ENCODE results near the gene MLXIP.

The MLXIP gene

GRCh38 chr12:122079033-122079531 lies 526 bp downstream of the MLXIP start:
- no peak for DNase-seq (ENCODE audit: low read depth)

- DNase-seq (ENCODE audit: low read depth) = no peak
Observed at GRCh38 chr12:122079532-122080081, 1.1 kb downstream of the MLXIP start.

GRCh38 chr12:122080149-122081082 lies 1.9 kb downstream of the MLXIP start:
- DNase-seq (ENCODE audit: low read depth) = no peak

GRCh38 chr12:122081083-122081696 lies 2.6 kb downstream of the MLXIP start:
- DNase-seq (ENCODE audit: low read depth) = no peak

DNA sequence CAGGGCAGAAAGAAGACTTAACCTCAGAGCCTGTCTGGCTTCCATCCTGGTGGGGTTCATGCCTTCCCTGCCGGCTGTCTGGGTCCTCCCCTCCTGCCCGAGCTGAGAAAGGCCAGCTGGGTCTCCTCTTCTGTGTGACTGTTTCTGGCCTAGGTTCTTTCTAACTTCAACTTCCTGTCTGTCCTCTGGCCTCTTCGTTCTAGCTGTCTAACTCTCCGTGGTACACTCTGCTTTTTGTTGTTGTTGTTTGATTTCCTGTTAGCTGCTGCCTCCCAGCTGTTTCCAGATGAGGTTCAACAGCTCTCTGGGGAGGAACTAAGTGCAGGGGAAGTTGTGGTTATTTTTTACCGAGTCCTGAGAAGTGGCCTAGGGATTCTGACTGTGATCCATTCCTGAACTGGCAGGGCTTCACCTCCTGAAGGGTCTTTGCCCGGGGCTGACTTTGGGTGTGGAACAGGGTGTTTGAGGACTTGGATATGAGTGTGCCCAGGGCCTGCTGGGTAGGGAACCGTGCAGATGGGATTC lies 3.2 kb downstream of the MLXIP start:
- DNase-seq (ENCODE audit: low read depth) = no peak

GRCh38 chr12:122082621-122083356 lies 4.2 kb downstream of the MLXIP start:
- no peak for DNase-seq (ENCODE audit: low read depth)

- DNase-seq (ENCODE audit: low read depth) = no peak
Observed at GRCh38 chr12:122084857-122085405, 6.4 kb downstream of the MLXIP start.

- DNase-seq (ENCODE audit: low read depth) = no peak
Observed at GRCh38 chr12:122085591-122085990, 7.0 kb downstream of the MLXIP start.

DNA sequence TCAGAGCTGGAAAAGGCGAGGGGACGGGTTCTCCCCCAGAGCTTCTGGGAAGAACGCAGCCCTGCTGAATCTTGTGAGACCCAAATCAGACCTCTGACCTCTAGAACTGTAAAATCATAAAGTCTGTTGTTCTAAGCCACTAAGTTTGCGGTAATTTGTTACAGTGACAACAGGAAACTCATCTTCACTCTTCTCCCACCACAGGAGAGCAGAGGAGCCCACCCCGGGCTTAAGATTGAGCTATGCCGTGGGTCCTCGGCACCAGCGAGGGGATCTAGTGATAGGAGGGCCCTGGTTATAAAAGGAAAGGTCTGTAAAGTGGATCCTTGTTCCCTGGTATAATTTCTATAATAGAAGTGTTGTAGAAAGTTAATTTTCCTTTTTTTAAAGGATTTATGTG lies 7.6 kb downstream of the MLXIP start:
- no peak for DNase-seq (ENCODE audit: low read depth)

- DNase-seq (ENCODE audit: low read depth) = no peak
Observed at GRCh38 chr12:122086641-122087285, 8.2 kb downstream of the MLXIP start.

- no peak for DNase-seq (ENCODE audit: low read depth)
Observed at GRCh38 chr12:122087431-122088178, 9.0 kb downstream of the MLXIP start.

DNA sequence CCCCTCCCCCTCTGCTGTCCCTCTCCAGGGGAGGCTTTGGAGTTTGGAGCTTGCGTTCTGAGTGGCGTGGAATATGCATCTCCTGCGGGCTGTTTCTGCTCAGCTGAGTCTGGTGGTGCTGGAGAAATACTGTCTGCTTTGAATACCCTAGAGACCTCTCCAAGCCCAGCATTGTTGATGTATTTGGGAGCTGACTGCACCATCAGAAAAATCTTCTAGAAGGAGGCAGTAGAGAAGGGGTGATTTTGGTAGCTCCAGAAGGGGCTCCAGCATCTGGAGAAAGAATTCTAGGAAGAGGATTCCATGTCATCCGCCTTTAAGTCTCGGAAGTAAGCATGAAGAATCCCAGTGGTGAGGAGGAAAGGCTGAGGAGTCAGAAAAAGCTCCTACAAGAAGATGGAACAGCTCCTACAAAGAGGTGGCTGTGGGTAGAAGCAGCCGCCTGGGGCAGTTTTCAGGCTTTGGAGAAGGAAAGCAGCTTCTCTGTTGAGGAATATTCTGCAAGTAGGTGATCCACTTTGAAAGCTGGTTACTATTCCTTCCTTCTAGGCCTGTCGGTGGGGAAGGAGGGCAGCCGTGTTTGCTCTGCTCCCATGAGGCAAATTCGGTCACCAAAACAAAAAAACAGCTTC lies 9.7 kb downstream of the MLXIP start:
- no peak for DNase-seq (ENCODE audit: low read depth)

GRCh38 chr12:122089077-122089476 lies 10.5 kb downstream of the MLXIP start:
- no peak for DNase-seq (ENCODE audit: low read depth)

GRCh38 chr12:122090759-122091515 lies 12.4 kb downstream of the MLXIP start:
- no peak for DNase-seq (ENCODE audit: low read depth)

DNA sequence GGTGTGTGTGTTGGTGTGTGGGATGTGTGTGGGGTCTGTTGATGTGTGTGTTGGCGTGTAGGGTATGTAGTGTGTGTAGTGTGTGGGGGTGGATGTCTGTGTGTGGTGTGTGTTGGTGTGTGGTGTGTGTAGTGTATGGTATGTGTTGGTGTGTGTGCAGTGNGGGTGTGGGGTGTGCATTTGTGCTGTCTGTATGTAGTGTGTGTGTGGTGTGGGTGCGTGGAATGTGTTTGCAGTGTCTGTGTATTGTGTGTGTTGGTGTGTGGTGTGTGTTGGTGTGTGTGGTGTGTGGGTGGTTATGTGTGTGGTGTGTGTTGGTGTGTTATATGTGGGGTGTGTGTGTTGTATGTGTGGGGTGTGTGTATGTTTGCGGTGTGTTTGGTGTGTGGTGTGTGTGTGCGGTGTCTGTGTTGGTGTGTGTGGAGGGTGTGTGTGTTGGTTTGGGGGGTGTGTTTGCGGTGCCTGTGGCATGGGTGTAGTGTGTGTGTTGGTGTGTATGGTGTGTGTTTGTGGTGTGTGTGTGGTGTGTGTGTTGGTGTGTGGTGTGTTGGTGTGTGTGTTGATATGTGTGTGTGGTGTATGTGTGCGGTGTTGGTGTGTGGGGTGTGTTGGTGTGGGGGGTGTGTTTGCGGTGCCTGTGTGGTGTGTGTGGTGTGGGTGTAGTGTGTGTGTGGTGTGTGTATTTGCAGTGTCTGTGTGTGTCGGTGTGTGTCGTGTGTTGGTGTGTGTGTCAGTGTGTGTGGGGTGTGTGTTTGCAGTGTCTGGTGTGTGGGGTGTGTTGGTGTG lies 14.7 kb downstream of the MLXIP start:
- no peak for DNase-seq (ENCODE audit: low read depth)

GRCh38 chr12:122094137-122094734 lies 15.7 kb downstream of the MLXIP start:
- DNase-seq (ENCODE audit: low read depth) = no peak

- DNase-seq (ENCODE audit: low read depth) = no peak
Observed at GRCh38 chr12:122094735-122095631, 16.4 kb downstream of the MLXIP start.
